Embryonic facial prominence (tissue), 1 donor: Measurements from ENCODE around the gene TMEM72.

Experiments
- DNase-seq: peaks from one replicate; pipeline ENCODE4 v3.0.0-alpha.2; 2016; ENCODE audit errors: extremely low spot score

The TMEM72 gene

DNA sequence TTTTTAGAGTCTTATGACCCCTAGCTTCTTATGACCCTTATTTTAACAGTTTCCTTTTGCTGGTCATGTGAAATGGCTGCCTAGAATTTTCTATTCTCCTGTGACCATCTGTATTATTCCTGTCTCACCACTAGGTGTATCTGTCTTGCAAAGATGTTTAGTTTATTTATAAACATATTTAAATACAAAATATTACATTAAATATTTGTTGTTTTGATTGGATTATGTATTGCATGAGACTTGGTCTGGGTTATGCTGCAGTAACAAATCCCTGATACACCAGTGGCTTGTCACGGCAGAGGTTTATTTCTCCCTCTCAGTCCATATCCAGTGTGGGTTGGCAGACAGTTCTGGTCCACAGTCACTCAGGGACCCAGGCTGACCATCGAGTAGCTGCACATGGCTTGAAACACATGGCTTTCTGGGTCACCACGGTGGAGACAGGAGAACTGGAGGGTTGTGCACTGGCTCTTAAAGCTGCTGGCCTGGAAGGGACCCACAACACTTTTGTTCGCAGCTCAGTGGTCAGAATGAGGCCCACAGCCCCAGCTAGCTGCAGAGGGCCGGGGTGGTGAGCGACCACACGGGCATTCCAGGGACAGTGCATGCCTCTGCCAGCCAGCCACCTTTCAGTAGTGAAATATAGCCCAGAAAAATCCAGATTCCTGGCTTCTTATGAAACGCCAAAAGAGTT is 55.8 kb downstream of the TMEM72 start:
- DNase-seq: no peak

DNA sequence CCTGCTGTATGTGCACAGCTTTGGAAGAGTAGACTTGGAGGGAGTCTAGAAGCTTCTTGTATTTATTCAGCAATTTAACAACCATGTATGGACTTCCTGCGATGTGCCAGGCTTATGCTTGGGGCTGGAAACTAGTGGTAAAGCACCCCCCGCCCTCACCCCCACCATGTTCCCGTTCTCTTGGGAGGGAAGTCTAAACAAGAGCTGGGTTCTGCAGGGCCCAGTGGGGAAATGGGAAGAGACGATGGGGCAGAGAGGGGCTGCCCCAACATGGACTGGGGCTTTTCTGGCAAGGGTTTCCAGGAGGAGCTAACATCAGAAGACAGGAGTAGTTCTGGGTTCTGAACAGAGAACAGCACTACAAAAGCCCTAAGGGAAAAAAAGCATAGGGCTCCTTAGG is 56.5 kb downstream of the TMEM72 start:
- no peak for DNase-seq

DNA sequence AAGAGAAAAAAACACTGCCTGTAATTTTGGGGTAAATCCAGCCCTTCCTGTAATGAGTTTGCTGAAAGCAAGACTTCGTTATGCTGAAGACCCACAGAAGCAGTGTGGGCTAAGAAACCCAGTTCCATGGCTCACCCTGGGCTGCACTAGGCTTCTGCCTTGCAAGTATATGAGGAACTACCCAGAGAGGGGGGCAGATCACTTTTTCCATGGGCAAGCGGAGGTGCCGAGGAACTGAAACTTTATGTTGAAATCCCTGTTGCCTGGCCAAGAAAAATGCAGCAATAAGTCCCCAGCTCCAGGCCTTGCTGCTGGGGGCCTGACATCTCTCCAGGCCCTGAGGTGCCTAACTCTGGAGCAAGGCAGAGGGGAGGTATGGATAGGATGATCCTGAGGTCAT is 57.0 kb downstream of the TMEM72 start:
- DNase-seq: no peak

DNA sequence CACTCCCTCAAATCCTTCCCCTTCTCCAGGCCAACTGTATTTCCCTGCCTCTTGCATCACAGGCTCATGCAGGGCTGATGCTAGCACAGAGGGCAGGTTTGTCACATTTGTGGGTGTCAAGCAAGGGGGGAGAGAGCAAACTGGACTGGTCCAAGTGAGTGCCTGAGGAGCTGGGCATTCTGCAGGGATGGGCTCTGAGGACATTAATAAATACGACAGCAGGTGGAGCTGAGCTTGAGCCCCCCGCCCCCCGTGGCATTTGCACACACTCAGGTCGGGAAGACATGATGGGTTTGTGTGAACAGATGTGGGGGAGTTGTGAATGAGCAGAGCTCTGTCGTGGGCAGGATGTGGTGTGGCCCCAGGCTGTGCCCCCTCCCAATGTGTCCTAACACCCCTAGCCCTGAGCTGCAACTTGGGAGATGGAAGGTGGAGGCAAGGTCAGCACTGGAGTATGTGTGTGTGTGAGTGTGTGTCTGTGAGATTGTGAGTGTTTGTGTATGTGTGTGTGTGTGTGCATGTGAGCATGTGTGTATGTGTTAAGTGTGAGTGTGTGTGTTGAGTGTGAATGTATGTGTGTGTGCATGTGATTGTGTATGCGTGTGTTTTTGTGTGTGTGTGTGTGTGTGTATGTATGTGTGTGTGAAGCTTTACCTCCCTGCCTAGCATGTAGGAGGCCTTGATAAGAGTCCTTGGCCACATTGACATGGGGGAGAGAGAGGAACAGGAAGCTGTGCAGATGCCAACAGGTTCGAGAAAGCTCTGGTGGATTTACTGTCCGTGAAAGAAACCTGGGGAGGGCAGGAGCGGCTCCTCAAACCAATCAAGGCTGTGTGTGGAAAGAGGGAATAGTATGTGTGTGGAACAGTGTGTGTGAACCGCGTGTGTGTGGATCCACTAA is 57.6 kb downstream of the TMEM72 start:
- no peak for DNase-seq

DNA sequence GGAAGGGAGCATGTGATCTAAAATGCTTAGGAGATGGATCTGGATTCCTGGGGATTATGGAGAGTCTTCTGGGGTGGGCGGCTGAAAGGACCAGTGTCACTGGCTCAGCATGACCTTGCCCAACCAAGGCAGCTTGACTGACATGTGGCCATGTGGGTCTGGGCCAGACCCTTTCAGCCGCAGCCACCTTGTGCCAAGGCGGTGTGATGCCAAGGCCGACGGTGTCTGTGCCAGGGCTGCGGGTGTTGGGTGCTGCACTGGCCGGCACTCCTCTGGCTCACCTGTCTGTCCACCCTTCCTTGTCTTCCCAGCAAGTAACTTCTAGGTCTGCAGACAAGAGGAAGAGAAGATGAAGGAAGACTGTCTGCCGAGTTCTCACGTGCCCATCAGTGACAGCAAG is 58.7 kb downstream of the TMEM72 start:
- DNase-seq: no peak

DNA sequence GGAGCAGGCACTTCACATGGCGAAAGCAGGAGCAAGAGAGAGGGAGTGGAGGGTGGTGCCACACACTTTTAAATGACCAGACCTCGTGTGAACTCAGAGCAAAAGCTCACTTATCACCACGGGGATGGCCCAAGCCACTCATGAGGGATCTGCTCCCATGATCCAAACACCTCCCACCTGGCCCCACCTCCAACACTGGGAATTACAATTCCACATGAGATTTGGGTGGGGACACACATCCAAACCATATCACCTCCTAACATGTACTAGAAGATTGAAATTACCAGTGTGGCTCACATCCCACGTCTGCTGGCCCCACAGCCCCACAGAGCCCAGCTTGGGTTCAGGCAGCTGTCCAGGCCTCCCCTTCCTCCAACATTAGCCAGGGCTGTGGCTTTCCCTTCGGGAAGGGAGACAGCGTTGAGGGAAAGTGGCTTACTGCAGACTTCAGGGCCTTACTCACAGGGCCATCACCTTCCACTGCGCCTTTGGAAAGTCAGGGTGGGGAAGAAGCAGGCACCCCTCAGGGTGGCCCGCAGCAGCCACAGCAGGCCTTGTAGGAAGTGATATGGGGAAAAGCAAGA is 59.8 kb downstream of the TMEM72 start:
- DNase-seq: no peak

DNA sequence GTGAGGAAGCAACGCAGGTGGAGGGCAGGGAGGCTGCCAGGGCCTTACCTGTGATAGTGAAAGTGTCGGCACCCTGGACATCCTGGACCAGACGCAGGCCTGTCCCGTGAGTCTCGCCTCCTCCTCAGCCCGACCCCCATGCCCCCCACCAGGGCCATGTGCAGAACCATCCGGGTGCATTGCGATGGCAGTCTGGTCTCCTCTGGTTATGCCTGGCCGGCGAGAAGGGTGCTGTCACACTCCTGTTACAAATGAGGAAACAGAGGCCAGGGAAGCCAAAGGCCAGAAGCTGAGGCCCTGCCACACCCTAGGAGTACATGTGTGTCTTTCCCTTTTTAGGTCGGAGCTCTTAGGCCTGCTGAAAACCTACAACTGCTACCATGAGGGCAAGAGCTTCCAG is 60.3 kb downstream of the TMEM72 start:
- no peak for DNase-seq

DNA sequence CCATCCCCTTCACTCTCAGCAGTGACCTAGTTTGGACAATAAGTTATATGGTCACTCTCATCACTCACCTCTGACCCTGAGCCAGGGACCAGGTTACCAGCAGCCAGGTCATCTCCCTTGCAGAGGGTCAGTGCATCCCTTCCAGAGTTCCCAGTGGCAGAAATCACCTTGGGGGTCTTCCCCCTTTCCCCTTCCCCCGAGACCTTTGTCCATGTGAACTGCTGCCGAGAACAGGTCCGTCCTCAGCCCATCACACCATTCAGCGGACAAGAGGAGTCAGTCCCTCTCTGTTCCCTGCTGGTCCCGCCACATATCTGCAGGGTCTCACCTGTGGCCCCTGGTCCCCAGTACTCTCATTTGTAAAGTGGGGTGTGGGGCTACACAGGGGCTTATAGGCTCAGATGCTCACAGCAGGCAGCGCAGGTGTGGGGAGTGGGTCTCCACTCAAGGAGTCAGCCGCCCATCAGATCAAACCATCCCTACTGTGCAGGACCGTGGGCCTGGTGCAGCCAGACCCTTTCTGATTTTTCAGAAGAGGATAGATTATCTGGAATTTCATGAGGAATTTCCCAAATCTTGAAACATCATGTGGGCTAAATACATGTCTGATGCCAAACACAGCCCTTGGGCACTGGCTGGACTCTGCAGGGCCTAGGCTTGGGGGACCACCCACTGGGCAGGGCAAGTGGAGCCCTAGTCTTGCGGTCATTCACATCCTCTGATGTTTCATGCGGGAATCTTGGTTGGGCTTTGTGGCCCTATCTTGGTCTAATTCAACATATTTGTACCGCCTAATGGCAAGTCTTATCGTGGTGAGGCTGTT is 61.0 kb downstream of the TMEM72 start:
- DNase-seq: no peak

DNA sequence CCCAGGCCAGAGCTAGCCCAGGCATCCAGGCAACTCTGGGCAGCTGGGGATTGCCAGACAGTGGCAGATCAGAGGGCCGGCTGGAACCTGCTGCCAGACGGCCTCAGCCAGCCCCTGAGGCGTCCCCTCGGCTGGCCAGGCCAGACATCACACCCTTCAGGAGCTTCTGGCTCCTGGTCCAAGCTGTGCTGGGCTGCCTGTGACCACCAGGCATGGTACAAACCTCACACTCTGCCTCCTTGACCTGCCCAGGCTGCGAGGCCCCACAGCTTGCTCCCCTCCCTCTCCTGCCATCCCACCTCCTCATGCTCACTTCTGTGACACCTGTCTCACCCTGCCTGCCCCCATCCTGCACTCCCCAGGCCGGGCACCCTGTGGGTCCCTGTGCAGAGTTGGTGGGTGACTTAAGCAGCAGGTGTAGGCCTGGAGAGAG is 61.8 kb downstream of the TMEM72 start:
- no peak for DNase-seq

DNA sequence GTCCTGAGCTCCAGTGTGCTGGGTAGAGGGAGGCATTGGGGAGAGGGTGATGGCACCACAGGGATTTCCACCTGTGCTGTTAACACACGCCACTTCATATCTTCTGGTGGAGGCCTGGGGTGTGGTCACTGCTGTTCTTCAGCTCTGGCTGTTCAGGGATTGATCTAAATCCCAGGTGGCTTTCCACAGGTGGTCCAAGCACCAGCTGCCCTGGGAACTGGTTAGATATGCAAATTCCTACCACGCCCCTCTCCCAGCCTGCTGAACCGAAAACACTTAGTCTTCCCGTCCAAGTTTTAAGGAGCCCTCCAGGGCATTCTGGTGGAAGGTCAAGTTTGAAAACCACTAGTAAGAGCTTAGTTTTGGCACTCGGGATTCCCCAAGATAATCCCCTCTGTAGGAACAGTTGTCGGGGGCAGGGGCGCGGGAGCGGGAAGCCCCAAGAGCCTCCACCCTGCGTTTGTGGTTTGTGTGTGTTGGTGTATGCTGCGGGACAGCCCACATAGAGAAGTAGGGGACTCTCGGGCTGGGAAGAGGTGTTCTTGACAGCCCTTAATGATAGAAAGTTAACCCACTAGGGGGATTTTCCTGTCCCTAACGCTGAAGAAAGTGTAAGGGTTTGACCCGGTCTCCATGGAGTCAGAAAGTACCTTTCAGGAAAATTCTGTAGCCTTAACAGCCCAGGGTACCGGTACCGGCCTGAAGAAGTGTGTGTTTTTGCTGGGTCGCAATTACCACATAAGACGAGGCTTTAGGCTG is 62.4 kb downstream of the TMEM72 start:
- no peak for DNase-seq

DNA sequence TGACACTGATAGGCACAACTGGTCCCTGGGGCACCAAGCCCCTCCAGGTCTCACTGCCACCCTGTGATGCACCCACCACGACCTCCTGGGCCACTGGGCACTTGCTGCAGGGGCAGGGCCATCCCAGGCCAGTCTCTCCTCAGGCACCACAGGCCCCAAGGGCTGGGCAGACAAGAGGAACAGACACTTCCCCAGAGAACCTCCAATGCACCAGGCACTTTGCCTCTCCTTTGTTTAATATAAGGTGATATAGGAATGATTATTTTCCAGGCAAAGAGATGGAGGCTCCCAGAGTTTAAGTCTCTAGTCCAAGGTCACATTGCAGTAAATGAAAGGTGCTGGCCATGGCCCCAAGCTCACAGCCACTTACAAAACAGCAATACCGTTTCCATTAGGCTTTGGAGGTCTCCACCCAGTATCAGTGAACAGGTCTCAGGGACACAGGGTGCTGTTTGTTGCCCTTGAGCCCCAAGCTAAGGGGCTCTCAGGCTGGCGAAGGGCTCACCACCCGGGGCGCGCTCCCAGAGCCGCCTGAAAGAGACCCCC is 63.0 kb downstream of the TMEM72 start:
- DNase-seq: no peak

DNA sequence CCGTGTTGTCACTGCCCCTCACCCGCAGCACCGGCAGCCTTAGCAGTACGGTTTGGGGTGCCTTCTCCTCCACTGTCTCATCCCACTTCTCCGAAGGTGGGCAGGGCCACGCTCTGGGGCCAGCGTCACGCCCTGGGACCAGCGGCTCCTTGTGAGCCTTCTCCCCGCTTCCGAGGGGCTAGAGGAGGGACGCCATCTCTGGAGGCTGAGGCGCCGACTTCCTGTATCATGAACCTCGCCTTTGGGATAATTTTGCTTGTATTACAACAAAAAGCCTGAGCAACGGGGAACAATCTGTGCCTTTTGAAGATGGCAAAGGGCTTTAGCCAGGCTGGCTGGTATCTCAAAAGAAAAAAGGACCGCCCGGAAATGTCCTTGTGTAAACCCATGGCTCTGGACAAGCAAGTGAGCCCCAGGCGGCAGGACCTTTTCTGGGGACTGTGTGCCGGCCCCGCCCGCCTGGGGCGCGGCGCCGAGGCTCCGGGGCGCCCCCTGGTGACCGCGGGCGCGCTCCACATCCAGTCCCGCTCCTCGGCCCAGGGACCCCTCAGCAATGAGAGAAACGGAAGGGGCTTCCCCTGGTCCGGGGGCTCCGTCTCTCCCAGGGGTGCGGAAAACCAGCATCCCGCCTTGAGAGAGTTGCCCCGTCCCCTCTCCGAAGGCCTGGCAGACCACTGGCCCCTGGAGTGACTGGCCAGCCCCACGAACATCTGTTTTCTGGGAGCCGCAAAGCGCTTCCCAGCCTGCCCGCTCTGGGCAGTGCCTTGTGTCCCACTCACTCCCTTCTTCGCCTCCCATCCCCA is 63.7 kb downstream of the TMEM72 start:
- DNase-seq: no peak

DNA sequence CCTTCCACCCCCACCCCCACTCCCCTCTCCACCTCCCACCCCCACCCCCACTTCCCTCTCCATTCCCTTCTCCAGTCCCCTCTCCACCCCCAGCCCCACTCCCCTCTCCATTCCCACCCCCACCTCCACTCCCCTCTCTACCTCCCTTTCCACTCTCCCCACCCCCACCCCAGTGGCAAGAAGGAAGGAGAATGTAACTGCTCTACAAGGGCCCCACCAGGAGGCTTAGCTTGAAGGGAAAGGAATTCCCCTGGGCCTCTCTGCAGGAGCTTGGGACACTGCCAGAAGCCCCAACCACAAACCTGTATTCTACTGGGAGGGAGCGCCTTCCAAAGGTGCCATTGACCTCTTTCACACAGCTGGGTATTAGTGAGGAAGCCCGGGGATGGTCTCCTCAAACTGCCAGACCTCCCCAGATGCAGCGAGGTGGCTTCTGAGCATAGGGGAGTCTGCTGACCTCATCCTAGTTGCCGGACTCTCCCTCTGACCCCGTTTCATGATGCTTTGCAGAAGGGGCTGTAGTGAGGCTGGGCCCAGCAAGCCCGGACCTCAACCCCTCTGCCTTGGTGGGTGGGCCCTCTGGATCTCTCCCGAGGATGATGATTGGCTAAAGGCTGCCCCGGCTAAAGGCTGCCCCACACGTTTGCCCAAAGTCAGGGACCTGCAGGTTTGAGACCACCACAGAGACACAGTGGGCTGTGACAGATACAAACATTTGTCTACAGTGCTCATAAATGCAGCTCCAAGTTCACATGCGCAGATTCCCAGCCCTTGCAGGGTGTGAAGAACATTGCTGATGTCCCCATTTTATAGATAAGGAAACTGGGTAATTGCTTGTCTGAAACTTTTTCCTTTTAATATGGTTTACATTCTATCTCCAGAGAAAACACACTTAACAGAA is 64.5 kb downstream of the TMEM72 start:
- no peak for DNase-seq

DNA sequence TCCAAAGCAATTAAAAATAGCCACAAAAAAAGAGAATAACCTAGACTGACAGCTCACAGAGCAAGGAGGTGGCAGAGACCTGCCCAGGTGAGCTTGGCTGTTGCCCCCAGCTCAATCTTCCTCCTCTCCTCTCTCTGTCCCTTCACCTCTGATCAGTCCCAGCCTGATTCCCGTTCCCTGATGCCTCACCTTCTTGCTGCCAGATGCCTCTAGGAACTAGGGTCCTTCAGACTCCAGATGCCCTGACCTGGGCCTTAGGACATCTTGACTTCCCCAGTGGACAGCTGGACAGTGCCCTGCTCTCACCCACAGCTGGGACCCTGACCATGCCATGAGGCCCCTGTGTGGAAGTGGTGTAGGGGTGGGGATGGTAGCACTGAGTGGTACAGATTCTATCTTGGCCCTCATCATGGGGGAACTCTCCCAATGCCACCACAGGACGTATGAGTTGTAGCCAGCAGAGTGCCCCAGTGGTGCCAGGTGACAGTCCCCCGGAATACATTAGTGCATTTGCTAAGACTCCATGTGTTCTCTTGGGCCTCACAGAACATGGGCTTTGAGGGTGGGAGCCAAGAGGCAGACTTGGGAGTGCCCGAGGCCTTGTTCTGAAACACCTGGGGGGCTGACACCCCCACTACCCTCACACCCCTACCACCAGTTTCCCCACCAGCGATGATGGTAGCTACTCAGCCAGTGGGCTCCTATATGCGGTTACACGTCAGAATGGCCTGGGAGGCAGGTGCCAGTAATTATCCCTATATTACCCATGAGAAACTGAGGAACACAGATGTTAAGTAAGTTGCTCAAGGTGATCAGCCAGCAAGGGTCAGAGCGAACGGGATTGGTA is 65.4 kb downstream of the TMEM72 start:
- DNase-seq: no peak

DNA sequence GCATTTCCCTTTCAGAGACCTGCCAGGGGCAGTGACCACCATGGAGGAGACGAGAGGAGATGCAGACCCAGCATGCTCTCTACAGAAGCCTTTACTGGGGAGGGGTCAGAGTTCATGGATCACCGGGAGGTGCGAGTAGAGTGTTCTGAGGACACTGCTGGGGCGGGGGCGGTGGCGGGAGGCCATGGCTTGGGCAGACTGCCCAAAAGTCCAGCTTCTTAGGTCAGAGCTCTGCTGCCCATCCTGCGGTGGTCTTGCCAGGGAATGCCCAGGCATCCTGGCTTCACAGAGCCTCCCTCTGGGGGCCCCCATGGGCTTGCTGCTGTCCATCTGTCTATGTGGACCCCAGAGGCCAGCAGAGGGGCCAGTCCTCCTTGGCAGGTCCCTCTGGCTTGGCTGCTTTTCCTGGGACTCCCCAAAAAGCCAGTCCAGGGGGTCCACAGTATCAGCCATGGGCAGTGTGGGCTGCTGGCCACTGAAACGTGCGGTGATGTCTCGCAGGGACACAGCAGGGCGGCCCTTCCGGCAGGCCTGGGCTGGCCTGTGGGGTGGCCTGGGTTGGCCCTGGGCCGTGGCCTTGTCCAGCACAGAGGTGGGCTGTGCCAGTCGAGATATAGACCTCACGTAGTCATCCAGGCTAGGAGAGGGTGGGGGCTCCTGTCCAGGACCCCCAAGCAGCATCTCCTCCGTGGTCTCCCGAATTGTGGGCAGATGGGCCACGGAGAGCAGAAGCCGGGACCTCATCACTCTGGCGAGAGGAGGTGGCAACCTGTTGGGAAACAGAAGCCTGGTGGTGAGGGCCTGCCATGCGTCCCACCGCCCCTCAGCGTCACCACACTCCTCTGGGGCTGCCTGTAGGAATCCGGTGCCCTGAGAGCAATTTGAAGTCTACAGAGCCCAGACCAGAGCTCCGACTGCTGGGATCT is 66.4 kb downstream of the TMEM72 start:
- DNase-seq: no peak

DNA sequence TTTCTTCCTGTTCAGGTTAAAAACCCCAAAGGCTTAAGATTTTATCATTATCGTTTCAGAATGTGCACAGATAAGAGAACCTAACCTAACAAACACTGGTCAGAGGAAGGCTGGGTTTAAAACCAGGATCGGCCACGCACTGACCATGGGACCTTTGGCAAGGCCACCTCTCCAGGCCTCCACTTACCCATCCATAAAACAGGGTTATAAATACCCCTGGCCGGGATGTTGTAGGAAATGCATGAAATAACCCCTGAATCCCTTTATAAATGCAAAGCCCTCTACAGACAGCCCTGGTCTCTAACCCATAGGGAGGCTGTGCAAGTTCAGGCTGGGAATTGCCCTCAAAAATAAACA is 67.1 kb downstream of the TMEM72 start:
- DNase-seq: no peak
